ENCODE results near the gene CCND2. TPM values are rescaled to one million over a fixed set of nuclear protein-coding genes. Genes with fewer than 3 reads are reported as not detected.

Gene CCND2
- total RNA-seq, 1 experiment from 2014 or later = 194 TPM

- TF ChIP-seq KAT7 (CRISPR knock-in tag; IDR thresholded peaks at IDR 0.05; ENCODE audit: borderline replicate concordance) (no peak), FOXP1 (CRISPR knock-in tag; IDR thresholded peaks at IDR 0.05; ENCODE audit: borderline replicate concordance) (no peak)
These were observed 28.7 kb upstream of the CCND2 start (continued) for GRCh38 chr12:4244868-4245267.

- DNase-seq (ENCODE audit: low spot score) (no peak), ATAC-seq (no peak)
- TF ChIP-seq ELF4 (CRISPR knock-in tag; IDR thresholded peaks at IDR 0.05; ENCODE audit: low read depth) = no peak
- peaks cover 30% of the 10 kb centered on the region for H3K4me1 Mint-ChIP-seq
- ChIA-PET CTCF (interaction anchor here (0.6 to 1.0 kb wide), 3 partner anchors 130 to 654 kb away, joined by 3 to 4 read pairs (median 4); no protein-coding TSS in a partner anchor), POLR2A (interaction anchor here (0.7 kb wide), 1 partner anchor 81 kb away, joined by 3 read pairs; no protein-coding TSS in a partner anchor)
- peak overlapping the region; percentile 80; the same call in 1 of the 2 replicates for H3K27ac Mint-ChIP-seq
- H3K4me3 Mint-ChIP-seq = no peak overlapping the region
- H3K9me3 Mint-ChIP-seq = no peaks in the 10 kb centered on the region
- no peaks in the 10 kb centered on the region; the same call in 1 of the 2 replicates for H3K27me3 Mint-ChIP-seq (ENCODE audit: low read depth)
- H3K36me3 Mint-ChIP-seq = peaks cover 3% of the 10 kb centered on the region; the same call in 1 of the 2 replicates
These were observed 28.1 kb upstream of the CCND2 start for GRCh38 chr12:4245446-4245845.

- Mint-ChIP-seq H3K27ac (no peak overlapping the region), H3K9me3 (no peaks in the 10 kb centered on the region), H3K36me3 (peaks cover 3% of the 10 kb centered on the region; the same call in 1 of the 2 replicates), H3K27me3 (ENCODE audit: low read depth) (peaks cover 4% of the 10 kb centered on the region), H3K4me1 (peaks cover 36% of the 10 kb centered on the region), H3K4me3 (no peak overlapping the region)
- POLR2A ChIA-PET = interaction anchor here (0.7 kb wide), 1 partner anchor 82 kb away, joined by 3 read pairs; no protein-coding TSS in a partner anchor
- DNase-seq (ENCODE audit: low spot score) (no peak), ATAC-seq (peak; percentile 48; the same call in 1 of the 2 replicates)
- TF ChIP-seq MYBL2 (CRISPR knock-in tag; IDR thresholded peaks at IDR 0.05) (no peak), ZNF138 (CRISPR knock-in tag; conservative IDR thresholded peaks at IDR 0.05) (no peak), ZNF121 (CRISPR knock-in tag; IDR thresholded peaks at IDR 0.05) (no peak), NFATC4 (CRISPR knock-in tag; IDR thresholded peaks at IDR 0.05) (no peak), STAT6 (CRISPR knock-in tag; conservative IDR thresholded peaks at IDR 0.05; ENCODE audit: low read depth) (no peak), OVOL2 (CRISPR knock-in tag; IDR thresholded peaks at IDR 0.05; ENCODE audit: borderline replicate concordance) (no peak), PREB (CRISPR knock-in tag; IDR thresholded peaks at IDR 0.05; ENCODE audit: borderline replicate concordance) (no peak), PRDM15 (CRISPR knock-in tag; IDR thresholded peaks at IDR 0.05) (no peak), ZNF416 (CRISPR knock-in tag; IDR thresholded peaks at IDR 0.05) (no peak), HMGXB4 (CRISPR knock-in tag; IDR thresholded peaks at IDR 0.05) (no peak), EMX1 (CRISPR knock-in tag; IDR thresholded peaks at IDR 0.05) (no peak)
- CTCF ChIA-PET = interaction anchor here (1.0 to 1.1 kb wide), 2 partner anchors 30 to 130 kb away, joined by 3 to 4 read pairs; no protein-coding TSS in a partner anchor
These were observed 27.4 kb upstream of the CCND2 start for GRCh38 chr12:4246116-4246515.
